ENCODE measurements around the gene HHIPL1.
A peak's percentile ranks its signal among the peaks of the same experiment; 100 is the strongest.

Gene HHIPL1

DNA sequence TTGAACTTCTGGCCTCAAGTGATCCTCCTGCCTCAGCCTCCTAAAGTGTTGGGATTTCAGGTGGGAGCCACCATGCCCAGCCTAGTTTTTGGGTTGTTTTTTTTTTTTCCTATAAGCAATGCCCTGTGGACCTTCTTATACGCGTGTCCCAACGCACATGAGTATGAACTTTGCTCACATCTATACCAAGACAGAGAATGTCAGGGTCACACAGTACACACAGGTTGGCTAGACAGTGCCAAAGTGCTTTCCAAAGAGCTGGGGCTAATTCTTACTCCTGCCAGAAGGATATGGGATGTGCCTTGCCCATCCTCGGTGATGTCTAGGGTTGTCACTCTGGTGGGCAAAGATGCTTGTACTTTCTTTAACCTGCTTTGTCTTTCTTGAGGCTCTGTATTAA is 33.3 kb upstream of the HHIPL1 start:
- no peak for DNase-seq (ENCODE audit: low read depth)

DNA sequence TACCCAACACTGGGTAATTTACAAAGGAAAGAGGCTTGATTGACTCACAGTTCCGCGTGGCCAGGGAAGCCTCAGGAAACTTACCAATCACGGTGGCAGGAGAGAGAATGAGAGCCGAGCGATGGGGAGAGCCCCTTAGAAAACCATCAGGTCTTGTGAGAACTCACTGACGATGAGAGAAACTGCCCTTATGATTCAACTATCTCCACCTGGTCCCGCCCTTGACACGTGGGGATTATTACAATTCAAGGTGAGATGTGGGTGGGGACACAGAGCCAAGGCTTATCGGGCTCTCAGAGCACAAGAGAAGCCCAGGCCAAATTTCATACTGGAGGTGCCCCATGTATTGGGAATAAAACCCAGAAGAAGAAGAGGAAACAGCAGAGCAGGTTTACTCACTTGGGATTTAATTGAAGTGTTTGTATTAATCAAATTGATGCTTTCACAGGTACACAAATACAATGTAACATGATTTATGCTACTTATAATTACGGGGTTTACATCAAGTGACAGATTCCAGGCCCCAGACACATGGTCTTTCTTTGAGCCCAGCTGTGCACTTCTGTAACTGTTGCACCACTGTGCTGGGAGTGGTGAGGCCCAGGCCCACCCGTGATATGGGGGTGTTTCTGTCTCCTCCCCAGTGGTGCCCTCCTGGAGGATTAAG is 32.7 kb upstream of the HHIPL1 start:
- no peak for DNase-seq (ENCODE audit: low read depth)

DNA sequence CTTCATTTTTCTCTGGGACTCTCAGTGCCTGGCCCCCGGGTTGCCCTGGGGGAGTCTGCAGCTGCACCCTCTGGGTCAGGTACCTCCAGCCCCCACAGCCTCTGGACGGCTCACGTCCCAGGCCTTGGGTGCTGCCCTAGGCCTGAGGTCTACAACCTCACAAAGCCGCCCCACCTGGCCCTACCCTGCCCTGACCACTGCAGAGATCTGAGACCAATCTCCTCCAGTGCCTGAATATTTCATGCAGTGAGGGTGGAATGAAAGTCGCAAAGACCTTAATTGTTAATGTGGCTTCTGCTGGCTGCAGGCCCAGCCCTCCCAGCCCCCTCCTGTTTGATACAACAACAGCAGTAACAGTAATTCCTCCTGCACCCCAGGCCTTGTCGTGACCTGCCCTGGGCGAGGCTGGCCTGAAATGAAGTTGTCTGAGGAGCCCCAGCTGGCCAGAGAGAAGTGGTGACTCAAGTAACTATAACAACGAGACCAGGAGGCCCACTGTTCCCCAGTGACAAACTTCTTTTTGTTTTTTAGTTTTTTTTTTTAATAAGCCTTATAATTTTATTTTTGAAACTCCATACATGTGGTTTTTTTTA is 32.1 kb upstream of the HHIPL1 start:
- DNase-seq (ENCODE audit: low read depth): peak; percentile 37

DNA sequence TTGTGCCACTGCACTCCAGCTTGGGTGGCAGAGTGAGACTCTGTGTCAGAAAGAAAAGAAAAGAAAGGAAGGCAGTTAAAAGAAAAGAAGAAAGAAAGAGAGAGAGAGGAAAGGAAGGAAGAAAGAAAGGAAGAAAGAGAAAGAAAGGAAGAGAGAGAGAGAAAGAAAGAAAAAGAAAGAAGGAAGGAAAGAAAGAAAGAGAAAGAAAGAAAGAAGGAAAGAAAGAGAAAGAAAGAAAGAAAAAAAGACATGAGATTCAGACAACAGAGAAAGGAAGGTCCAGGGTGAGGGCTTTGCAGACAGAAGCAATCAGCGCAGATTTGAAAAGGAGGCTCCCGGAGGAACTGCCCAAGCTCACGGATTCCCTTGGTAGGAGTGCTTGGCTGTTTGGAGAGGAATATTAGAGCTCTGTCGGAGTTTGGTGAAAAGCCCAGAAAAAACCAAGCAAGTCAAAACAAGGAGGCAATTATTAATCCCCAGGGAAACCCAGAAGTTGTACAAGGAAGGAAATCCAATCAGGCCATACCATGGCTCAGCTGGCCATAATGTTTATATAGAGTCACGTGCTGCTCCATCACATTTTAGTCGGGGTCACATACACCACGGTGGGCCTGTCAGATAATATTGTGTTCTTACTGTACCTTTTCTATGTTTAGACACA is 29.3 kb upstream of the HHIPL1 start:
- DNase-seq (ENCODE audit: low read depth): no peak

DNA sequence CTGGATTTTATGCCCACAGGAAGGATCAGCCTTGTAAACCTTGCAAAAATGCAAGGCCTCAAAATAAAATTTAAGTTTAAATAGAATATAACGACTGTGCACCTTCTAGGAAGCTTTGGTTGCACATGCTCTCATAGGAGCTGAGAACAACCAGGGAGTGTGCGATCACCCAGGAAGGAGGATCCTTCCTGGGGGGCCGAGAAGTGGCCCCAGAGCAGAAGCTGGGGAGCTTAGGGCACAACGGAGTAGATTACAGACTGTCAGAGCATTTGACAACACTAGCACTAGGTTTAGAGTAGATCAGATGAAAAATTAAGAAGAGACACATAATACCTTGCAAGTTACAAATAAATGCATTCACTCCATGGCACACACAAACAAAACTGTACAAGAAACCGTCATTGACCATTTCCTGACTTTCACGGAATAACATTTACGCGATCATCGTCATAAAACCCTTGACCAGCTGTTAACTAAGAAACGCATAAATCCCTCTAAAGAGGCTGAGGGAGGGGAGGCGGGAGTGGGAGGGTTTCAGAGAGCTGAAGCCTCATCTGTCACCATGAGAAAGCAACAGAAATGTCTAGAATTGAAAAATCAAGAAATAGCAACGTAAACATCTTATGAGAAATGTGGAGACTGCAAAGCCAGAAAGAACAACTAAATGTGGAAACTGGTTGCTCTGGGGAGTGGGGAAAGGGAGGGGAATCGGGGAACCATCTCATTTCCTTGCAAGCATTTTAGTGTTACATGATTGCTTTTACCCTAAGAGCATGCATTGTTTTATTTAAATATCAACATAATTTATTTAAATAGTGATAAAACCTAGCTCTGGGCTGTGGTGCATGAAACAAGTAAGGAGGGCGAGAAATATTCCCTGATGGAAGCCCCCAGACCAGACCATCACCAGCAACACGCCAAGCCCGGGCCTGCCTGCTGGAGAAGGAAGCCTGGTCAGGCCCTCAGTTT is 27.8 kb upstream of the HHIPL1 start:
- no peak for DNase-seq (ENCODE audit: low read depth)

DNA sequence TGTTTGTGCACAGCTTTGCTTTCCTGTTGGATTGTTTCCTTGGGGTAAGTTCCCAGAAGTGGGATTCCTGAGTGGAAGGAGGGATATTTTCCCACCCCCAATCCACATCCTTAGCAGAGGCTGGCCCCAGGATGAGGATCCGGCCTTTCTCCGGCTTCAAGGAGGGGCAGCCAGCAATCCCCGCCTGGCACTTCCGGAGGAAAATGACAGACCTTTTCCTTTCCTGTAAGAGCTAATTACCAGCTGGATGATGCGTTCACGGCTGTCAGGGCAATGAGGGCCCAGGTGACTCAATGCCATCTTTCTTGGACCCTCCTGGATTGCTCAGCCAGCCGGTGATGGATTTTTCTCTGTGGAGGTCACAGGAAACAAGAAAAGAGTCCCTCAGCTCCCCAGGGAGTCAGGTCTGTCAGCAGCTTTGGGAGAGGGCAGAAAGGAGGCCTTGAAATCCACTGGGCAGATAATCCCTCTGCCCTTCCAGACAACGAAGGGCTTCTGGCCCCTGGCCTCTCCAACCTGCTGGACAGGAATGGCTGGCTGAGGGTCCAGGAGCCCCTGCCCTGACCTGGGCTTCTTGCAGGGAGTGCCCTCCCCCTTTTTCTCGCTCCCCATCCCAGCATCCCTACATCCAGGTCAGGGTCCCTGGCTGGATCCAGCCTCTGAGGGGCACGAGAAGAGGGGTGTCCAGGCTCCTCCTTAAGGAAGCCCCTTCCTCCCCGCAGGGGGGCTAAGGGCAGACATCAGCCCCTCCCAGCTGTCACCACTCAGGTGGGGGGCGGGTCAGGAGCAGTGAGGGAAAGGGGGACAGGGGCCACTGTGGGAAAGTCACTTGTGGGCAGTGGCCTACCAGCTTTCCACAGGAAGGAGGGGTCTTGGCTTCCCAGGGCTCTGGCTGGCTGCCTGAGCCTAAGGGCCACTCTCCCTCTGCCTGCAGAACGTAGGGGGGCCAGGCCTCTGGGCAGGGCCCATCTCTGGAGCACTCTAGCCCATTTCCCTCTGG is 24.8 kb upstream of the HHIPL1 start:
- DNase-seq (ENCODE audit: low read depth): no peak

DNA sequence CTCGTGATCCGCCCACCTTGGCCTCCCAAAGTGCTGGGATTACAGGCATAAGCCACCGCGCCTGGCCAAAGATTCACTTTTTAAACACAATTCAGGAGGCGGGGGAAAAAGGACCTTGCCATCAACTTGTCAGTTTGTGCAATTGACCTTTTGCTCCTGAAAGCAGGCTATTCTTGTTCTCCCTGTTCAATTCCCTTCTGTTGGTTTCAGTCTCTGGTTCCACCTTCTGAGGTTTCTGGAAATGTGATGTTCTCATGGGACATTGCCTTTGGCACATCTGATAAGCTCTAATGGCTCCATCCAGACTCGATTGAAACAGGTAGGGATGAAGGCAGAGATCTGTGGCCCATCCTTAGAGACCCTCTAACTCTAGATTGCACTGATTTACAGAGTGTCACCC is 23.0 kb upstream of the HHIPL1 start:
- DNase-seq (ENCODE audit: low read depth): no peak

DNA sequence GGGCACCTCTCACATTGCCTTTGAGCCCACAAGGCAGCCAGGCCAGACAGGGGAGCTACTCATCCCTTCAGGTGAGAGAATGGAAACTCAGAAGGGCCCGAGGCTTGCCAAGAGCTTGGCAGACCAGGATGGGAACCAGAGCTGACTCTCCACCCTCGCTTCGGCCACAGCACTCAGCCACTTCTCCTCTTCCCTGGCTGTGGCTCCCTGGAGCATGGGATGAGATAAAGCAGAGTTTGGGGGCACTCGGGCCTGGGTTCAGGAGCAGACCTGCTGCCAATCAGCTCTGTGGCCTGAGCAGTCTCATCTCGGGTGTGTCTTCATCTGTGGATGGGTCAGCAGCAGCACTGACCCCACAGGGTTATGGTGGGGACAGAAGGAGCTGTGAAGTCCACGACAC is 20.9 kb upstream of the HHIPL1 start:
- DNase-seq (ENCODE audit: low read depth): no peak

DNA sequence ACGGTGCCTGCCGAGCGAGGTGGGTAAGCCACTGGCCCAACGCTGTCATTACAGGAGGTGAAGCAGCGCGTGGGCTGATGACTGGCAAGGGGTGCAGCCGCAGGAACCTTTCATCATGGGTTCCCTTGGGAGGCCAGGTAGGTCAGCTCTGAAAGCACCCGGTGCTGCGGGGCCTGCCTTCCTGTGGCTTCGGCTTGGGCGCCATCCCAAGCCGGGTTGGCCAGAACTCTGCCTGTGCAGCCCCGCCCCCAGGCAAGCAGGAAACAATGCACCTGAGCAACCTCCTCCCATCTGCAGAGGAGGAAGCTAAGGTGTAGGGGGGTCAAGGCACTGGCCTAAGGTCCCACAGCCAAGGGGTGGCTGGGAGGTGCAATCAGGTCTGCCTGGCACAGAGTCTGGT is 20.0 kb upstream of the HHIPL1 start:
- no peak for DNase-seq (ENCODE audit: low read depth)

DNA sequence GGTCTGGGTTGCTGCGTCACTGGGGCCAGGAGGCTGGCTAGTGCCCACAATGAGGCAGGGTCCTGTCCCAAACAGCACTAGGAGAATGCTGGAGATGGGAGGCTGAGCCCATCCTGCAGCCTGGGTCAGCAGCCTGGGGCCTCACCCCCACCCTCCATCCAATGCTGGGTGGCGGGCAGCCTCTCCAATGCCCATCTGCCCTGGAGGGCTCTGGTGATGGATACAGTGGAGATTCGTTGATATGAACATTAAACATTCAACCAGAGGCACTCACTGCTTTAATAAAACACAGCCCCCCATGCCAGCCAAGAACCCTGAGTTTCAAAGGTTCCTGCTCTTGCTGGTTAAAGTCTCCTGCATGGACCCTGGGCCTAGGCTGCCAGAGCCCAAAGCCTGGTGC is 19.5 kb upstream of the HHIPL1 start:
- no peak for DNase-seq (ENCODE audit: low read depth)

DNA sequence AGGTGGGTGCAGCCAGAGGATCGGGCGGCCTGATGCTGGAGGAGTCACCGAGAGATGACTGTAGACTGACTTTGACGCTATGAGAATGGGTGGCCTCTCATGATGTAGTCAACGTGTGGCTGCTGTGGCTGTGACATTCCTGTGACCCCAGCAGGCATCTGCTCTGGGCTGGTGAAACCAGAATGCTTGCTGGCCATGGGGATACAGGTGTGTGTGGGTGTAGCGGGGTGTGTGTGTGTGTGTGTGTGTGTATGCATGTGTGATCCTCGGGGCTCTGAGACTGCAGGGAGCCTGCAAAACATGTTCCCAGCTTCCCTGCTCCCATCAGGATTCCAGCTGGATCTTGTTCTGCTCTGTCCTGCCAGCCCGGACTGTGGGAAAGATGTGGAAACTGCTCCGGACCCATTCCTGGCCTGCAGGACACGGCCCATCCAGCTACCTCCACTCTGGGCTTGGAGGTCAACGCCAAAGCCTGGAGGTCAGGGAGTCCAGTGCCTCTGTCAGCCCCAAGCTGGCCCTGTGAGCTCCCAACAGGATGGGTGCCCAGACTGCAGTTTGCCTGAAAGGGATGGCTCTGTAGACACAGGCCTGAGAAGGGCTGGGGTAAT is 18.8 kb upstream of the HHIPL1 start:
- DNase-seq (ENCODE audit: low read depth): no peak

DNA sequence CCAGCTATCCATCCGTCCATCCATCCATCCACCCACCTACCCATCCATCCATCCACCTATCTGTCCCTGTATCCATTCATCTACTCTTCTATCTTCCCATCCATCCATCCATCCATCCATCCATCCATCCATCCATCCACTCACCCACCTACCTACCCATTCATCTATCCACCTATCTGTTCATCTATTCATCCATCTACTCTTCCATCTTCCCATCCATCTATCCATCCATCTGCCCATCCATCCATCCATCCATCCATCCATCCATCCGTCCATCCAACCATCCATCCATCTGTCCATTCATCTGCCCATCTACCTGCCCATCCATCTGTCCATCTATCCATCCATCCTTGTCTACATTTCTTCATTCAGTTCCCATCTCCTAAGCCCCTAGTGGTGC is 17.8 kb upstream of the HHIPL1 start:
- no peak for DNase-seq (ENCODE audit: low read depth)

DNA sequence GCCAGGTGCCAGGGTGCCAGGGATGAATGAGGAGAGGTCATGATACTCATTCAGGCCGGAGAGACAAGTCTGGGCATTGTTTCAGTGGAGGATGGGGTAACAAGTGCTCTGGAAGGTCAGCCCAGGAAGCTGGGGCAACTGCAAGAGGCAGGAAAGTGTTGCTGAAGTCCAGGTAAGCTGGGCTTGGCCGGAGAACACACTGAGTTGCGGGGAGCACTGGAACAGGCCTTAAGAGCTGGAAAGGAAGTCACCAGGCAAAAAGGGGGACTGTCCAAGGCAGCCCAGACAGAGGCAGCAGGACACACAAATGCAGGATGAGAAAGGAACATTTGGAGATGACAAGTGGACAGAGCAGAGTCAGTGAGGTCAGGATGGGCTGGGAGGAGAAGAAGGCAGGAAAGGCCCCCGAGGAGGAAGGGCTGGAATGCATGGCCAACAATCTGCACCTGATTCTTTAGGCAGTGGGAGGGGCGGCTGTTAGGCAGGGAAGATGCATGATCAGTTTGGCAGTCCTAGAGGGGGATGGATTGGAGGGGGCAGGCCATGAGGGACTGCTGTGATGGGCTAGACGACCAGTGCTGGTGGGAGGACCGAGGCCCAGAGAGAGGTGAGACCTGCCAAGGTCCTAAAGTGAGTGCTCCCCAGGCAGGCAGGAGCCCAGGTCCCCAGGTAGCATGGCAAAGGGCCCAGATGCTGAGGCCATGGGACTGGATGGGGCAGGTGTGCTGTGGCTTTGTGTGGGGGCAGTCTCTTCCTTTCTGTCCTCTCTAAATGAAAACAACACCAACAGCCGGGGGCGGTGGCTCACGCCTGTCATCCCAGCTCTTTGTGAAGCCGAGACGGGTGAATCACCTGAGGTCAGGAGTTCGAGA is 17.2 kb upstream of the HHIPL1 start:
- no peak for DNase-seq (ENCODE audit: low read depth)

DNA sequence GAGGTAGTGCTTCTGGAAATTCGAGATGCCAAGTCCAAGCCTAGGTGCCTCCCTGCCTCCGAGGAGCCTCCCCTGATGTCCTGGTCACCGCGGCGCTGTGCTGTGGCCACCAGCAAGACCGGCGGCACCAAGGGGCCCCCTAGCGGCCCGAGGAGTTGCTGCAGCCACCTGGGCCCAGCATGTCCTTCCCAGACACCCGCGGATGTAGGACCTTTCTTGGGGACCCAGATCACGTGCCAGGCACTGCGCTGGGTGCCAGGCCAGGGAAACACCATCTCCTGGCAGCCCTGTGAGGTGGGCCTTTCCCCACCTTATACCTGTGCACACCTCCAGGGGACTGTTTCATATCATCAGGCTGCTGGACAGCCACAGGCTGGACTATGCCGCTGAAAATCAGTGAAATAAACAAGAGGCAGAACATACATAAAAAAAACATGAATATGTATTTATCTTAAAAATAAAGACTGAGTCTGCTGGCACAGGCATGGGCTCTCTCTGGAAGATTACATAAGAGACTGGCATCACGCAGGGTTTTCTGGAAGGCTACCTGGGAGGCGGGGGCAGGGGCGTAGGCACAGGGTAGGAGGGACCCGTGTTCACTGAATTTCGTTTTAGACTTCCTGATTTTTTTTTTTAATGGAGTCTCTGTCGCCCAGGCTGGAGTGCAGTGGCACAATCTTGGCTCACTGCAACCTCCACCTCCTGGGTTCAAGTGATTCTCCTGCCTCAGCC is 15.9 kb upstream of the HHIPL1 start:
- DNase-seq (ENCODE audit: low read depth): no peak

DNA sequence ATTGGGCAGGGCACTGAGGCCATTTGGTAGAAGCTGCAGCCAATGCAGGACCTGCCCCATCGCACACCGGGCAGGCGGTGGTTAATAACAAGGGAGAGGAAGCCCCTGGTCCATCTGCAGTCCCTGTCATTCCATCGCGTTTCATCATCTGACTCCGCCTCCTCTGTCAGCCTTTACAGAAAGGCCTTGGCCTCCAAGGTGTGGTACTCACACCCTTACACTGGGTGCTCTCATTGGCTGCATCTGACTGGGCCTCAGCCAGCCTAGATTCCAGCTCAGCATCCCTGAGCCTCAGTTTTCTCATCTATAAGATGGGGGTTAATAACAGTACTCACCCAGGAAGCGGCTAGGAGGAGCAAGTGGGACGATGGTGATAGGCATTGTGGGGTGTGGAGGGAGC is 14.7 kb upstream of the HHIPL1 start:
- no peak for DNase-seq (ENCODE audit: low read depth)

DNA sequence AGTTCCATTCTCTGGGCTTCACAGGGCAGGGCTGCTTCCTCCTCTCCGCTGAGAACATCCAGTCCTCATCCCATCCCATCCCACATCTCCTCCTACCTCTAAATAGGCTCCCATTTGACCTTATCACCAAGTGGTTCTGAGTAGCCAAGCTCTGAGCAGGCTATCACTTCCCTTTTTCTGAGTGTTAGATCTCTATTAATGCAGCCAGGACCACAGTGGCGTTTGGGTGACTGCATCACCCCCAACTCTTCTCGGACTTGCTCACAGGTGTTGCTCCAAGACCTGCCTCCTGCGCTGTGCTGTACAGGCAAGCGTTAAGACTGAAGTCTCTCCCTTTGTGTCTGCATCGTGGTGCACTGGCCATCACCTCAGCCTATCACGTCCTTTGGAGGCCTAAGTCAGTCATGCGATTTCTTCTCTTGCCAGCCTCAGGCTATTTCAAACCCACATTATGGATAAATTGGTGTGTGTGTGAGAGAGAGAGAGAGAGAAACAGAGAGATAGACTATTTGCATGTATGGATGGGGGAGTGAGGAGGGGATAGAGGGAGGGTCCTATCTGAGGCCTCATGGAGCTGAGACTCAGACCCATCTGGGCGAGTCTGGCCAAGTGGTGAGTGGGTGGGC is 12.4 kb upstream of the HHIPL1 start:
- no peak for DNase-seq (ENCODE audit: low read depth)

DNA sequence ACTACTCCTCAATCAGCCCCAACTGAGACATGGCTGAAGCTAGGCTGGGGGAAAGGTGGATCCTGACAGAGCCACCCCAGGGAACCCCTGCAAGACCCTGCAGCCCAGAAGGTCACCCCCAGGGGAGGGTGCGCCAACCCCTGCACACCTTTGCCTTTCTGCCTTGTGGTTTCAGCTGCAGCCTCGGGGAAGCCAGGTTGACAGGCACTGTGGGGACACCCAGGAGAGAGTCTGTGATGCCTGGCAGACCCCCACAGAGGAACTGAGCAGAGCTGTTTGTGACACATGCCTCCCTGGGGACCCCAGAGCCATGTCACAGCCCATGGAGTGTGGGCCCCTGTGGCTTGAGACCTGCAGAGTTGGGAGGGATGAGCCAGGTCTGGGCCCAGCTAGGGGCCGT is 11.8 kb upstream of the HHIPL1 start:
- DNase-seq (ENCODE audit: low read depth): no peak

DNA sequence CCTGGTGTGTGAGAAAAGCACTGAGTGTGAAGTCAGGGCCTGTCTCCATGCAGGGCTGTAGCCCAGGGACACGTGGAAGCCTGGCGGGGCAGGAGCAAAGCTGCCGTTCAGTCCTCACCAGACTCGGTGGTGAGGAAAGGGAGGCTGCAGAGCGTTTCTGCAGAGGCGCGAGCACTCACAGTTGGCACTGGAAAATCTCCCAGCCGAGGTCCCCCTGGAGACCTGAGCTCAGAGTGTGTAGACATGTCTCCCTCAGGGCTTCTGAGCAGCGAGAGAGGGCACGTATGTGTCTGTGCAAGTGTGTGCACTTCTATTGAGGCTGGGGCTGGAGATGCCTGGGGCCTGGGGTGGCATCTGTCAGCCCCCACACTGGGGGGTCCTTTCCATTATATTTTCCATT is 11.0 kb upstream of the HHIPL1 start:
- no peak for DNase-seq (ENCODE audit: low read depth)

DNA sequence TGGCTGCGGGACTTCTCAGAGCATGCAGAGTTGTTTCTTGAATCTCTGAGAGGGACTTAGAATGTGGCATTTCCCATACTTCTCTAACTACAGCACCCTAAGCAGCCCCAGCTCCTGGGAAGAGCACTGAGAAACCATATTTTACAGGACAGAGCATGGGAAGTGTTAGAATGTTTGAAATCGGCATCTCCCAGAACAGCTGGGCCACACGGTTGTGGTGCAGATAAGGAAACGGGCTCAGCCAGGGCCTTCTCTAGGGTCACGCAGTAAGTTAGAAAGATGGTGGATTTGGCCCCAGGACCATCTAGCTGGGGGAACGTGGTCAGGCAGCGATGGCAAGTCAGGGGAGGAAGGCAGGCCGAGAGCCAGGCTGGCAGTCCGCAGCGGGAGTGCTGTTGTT is 10.5 kb upstream of the HHIPL1 start:
- no peak for DNase-seq (ENCODE audit: low read depth)

Measured in stromal cell of bone marrow (primary cell).